Measurements from ENCODE around the gene CRYBB1. TPM values are rescaled to one million over a fixed set of nuclear protein-coding genes. Genes with fewer than 3 reads are reported as not detected.

Gene CRYBB1
- total RNA-seq, 1 donor from 2014 or later = 1.4 TPM

DNA sequence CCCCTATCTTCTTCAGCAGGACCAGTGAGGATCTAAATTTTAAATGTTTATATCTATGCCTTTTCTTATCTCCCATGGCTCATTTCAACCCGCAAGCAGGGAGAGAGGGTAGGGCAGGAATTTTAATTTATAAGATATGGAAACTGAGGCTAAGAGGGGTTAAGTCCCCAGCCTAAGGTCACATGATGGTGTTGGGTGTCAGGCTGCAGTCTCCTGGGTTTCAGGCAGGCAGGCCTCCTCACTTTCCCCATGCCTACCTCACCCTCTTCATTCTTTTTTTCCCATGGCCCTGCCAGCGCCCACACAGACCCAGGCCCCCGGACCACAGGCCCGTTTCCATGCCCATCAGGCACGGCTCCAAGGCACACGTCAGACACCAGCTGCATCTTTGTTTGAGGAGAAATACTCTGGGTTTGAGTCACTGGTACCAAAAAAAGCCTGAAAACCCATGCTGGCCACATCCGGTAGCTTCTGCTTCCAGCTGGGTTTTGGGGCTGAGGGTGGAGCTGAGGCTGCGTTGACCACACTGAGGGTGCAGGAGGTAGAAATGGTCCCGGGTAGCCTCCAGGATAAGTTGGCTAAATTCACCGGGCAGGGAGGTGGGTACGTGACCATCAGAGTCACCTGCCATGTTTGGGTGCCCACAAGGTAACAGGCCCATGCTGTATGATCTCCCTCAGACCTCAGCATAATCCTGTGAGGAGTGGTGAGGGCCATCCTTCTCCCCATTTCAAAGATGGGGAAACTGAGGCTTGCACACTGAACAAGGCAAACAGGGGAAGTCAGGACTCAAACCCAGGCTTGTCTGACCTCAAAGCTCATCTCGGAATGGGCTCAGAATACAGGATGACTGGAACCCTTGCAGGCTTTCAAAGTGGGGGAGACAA is 7.5 kb downstream of the CRYBB1 start:
- Histone ChIP-seq H3K9me3 (no peaks in the 10 kb centered on the region), H3K4me3 (no peak overlapping the region), H3K27me3 (ENCODE audit: low read depth) (peaks cover 5% of the 10 kb centered on the region), H3K4me1 (no peaks in the 10 kb centered on the region), H3K27ac (no peak overlapping the region), H3K36me3 (no peaks in the 10 kb centered on the region)
- peak in 1 of 2 donors; percentile 58 for ATAC-seq
- no peak for DNase-seq
- TF ChIP-seq, protein P1, sequence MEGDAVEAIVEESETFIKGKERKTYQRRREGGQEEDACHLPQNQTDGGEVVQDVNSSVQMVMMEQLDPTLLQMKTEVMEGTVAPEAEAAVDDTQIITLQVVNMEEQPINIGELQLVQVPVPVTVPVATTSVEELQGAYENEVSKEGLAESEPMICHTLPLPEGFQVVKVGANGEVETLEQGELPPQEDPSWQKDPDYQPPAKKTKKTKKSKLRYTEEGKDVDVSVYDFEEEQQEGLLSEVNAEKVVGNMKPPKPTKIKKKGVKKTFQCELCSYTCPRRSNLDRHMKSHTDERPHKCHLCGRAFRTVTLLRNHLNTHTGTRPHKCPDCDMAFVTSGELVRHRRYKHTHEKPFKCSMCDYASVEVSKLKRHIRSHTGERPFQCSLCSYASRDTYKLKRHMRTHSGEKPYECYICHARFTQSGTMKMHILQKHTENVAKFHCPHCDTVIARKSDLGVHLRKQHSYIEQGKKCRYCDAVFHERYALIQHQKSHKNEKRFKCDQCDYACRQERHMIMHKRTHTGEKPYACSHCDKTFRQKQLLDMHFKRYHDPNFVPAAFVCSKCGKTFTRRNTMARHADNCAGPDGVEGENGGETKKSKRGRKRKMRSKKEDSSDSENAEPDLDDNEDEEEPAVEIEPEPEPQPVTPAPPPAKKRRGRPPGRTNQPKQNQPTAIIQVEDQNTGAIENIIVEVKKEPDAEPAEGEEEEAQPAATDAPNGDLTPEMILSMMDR (IDR thresholded peaks at IDR 0.05) = no peak
- intact Hi-C loops (cut with DNase I) = no loop called here

- TF ChIP-seq, protein P1 (IDR thresholded peaks at IDR 0.05) = no peak
- H3K27ac ChIP-seq = no peak overlapping the region
Measured at GRCh38 chr22:26609287-26609686, 8.5 kb downstream of the CRYBB1 start.

DNA sequence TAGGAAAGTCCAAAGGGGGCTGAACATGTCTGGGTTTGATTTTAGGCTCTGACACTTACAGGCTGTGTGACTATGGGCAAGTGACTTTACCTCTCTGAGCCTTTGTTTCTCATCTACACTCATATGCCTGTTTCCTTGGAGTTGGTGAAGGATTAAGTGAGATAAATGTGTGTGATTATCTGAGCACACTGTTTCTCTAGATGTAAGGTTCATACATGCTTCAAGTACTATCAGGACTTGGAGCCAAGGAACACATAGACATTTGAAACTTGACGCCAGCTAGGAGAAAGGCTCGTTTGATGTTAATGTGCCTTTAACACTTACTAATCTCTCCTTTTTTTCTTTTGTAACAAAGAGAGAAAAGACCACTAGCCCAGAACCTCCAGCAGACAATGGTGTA is 9.7 kb downstream of the CRYBB1 start:
- intact Hi-C loops (cut with DNase I) = no loop called here
- H3K4me3 ChIP-seq = no peak overlapping the region
- no peaks in the 10 kb centered on the region for H3K4me1 ChIP-seq
- DNase-seq = no peak
- no peak for ATAC-seq
- no peaks in the 10 kb centered on the region for H3K9me3 ChIP-seq
- H3K27ac ChIP-seq = no peak overlapping the region
- no peaks in the 10 kb centered on the region for H3K36me3 ChIP-seq
- H3K27me3 ChIP-seq (ENCODE audit: low read depth) = no peaks in the 10 kb centered on the region
- TF ChIP-seq, protein P1 (IDR thresholded peaks at IDR 0.05) = no peak

More at GRCh38 chr22:26609287-26609686, 8.5 kb downstream of the CRYBB1 start:
- Histone ChIP-seq H3K4me3 (no peak overlapping the region), H3K9me3 (no peaks in the 10 kb centered on the region), H3K4me1 (no peaks in the 10 kb centered on the region), H3K27me3 (ENCODE audit: low read depth) (peaks cover 1% of the 10 kb centered on the region), H3K36me3 (no peaks in the 10 kb centered on the region)
- ATAC-seq (no peak), DNase-seq (no peak)
- intact Hi-C loops (cut with DNase I) = no loop called here

DNA sequence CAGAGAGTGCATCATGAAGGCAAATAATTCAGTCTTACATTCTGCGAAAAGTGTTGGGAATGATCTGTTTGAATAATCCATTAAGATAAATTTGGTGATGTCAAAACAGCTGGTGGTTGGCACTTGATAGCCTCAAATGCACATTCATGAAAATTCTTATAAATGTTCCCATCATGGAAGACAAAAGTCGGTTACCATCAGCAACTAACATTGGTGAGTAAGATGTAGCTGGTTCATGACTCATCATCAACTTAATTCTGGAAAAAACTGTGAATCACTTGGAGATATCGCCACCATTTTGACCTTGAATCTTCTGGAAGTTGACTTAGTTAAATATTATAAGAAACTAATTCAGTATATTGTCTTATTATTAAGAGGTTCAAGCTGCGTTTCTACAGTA is 11.2 kb downstream of the CRYBB1 start:
- TF ChIP-seq, protein P1 (IDR thresholded peaks at IDR 0.05) = no peak
- no peaks in the 10 kb centered on the region for H3K9me3 ChIP-seq
- H3K4me3 ChIP-seq = no peak overlapping the region
- no peak for DNase-seq
- H3K36me3 ChIP-seq = no peaks in the 10 kb centered on the region
- intact Hi-C loops (cut with DNase I) = no loop called here
- no peaks in the 10 kb centered on the region for H3K4me1 ChIP-seq
- H3K27me3 ChIP-seq (ENCODE audit: low read depth) = no peaks in the 10 kb centered on the region
- ATAC-seq = no peak
- H3K27ac ChIP-seq = no peak overlapping the region

- intact Hi-C loops (cut with DNase I) = no loop called here
- Histone ChIP-seq H3K4me3 (no peak overlapping the region), H3K9me3 (no peaks in the 10 kb centered on the region), H3K4me1 (no peaks in the 10 kb centered on the region), H3K27ac (no peak overlapping the region), H3K27me3 (ENCODE audit: low read depth) (no peaks in the 10 kb centered on the region), H3K36me3 (no peaks in the 10 kb centered on the region)
- TF ChIP-seq, protein P1 (IDR thresholded peaks at IDR 0.05) = no peak
- ATAC-seq = no peak
- no peak for DNase-seq
Measured at GRCh38 chr22:26604368-26604767, 13.5 kb downstream of the CRYBB1 start.

All from lower lobe of right lung (tissue), 2 donors.